Osteoblast (primary cell): Measurements from ENCODE around the gene OASL. TPM values are rescaled to one million over a fixed set of nuclear protein-coding genes. Genes with fewer than 3 reads are reported as not detected.

Source experiments
- DNase-seq: peaks from one replicate; pipeline ENCODE4 v3.0.0; 2011; ENCODE audit warnings: low spot score, mixed read lengths; ENCODE audit not compliant: insufficient read length; ENCODE audit errors: missing footprints
- H2AFZ ChIP-seq: 2 replicates; pipeline ENCODE4 v1.6.0; 2011; ENCODE audit warnings: mild to moderate bottlenecking, low read length
- H3K27ac ChIP-seq: 2 replicates; pipeline ENCODE4 v1.5.1; 2011; ENCODE audit warnings: mild to moderate bottlenecking, low read depth, low read length, moderate library complexity
- H3K27me3 ChIP-seq: 2 replicates; pipeline ENCODE4 v1.6.0; 2012; ENCODE audit warnings: mild to moderate bottlenecking, control low read depth, inconsistent platforms, low read length, moderate library complexity; ENCODE audit not compliant: insufficient read depth
- H3K36me3 ChIP-seq: 2 replicates; pipeline ENCODE4 v1.5.1; 2011; ENCODE audit warnings: mild to moderate bottlenecking, low read length, control low read depth, moderate library complexity; ENCODE audit not compliant: insufficient read depth
- H3K4me1 ChIP-seq: 2 replicates; pipeline ENCODE4 v1.5.1; 2011; ENCODE audit warnings: mild to moderate bottlenecking, low read length, control low read depth, moderate library complexity; ENCODE audit not compliant: insufficient read depth
- H3K4me2 ChIP-seq: 2 replicates; pipeline ENCODE4 v1.6.0; 2011; ENCODE audit warnings: mild to moderate bottlenecking, low read length; ENCODE audit not compliant: insufficient read depth
- H3K4me3 ChIP-seq: fragments of 200-600 bp; sonication (generic); 3 replicates; pipeline ENCODE4 v1.5.1; 2012; ENCODE audit warnings: mild to moderate bottlenecking, low read length, inconsistent platforms; ENCODE audit not compliant: insufficient read depth
- H3K79me2 ChIP-seq: 2 replicates; pipeline ENCODE4 v1.6.0; 2012; ENCODE audit warnings: mild to moderate bottlenecking, low read length, control low read depth, inconsistent platforms; ENCODE audit not compliant: insufficient read depth
- H3K9me3 ChIP-seq: 2 replicates; pipeline ENCODE4 v1.5.1; 2011; ENCODE audit warnings: low read depth, low read length, control low read depth
- H4K20me1 ChIP-seq: 2 replicates; pipeline ENCODE4 v1.6.0; 2012; ENCODE audit warnings: mild to moderate bottlenecking, low read length, control low read depth; ENCODE audit not compliant: insufficient read depth
- CTCF ChIP-seq: IDR thresholded peaks from 2 replicates; pipeline ENCODE4 v1.5.1; 2011; ENCODE audit warnings: mild to moderate bottlenecking, low read depth, low read length, moderate library complexity; ENCODE audit errors: extremely low read depth
- total RNA-seq: library from RNA; depleted of rRNA; stranded (reverse); fragments of >200 nt; gene quantifications from 2 replicates; pipeline ENCODE4 v1.2.3, GENCODE V29; 2012

Gene OASL
- total RNA-seq, 1 donor, result 0.72 TPM

GRCh38 chr12:121003650-121004049, 35.4 kb downstream of the OASL start:
- Histone ChIP-seq H3K4me1 (peaks cover 5% of the 10 kb centered on the region), H3K27ac (no peak overlapping the region), H3K4me2 (no peak overlapping the region), H3K4me3 (no peak overlapping the region), H2AFZ (no peak overlapping the region), H3K36me3 (peaks cover 28% of the 10 kb centered on the region), H4K20me1 (no peaks in the 10 kb centered on the region), H3K27me3 (no peaks in the 10 kb centered on the region), H3K9me3 (no peaks in the 10 kb centered on the region), H3K79me2 (no peaks in the 10 kb centered on the region)
- TF ChIP-seq CTCF, result no peak
- DNase-seq, result no peak

- no peak overlapping the region for H2AFZ ChIP-seq
- no peaks in the 10 kb centered on the region for H3K27me3 ChIP-seq
- H3K36me3 ChIP-seq, result peaks cover 24% of the 10 kb centered on the region
- no peak for TF ChIP-seq CTCF
- H3K4me3 ChIP-seq, result no peak overlapping the region
- H3K4me1 ChIP-seq, result peaks cover 5% of the 10 kb centered on the region
- H3K4me2 ChIP-seq, result no peak overlapping the region
- no peak for DNase-seq
- H3K9me3 ChIP-seq, result no peaks in the 10 kb centered on the region
- H4K20me1 ChIP-seq, result no peaks in the 10 kb centered on the region
- no peak overlapping the region for H3K27ac ChIP-seq
- no peaks in the 10 kb centered on the region for H3K79me2 ChIP-seq
Observed at GRCh38 chr12:121001841-121002483, 37.1 kb downstream of the OASL start.

GRCh38 chr12:121001060-121001459, 38.0 kb downstream of the OASL start:
- Histone ChIP-seq H3K9me3 (no peaks in the 10 kb centered on the region), H4K20me1 (no peaks in the 10 kb centered on the region), H3K4me2 (no peak overlapping the region), H3K4me1 (peaks cover 5% of the 10 kb centered on the region), H3K27me3 (no peaks in the 10 kb centered on the region), H3K4me3 (no peak overlapping the region), H2AFZ (no peak overlapping the region), H3K36me3 (peaks cover 20% of the 10 kb centered on the region), H3K27ac (no peak overlapping the region), H3K79me2 (no peaks in the 10 kb centered on the region)
- DNase-seq, result no peak
- no peak for TF ChIP-seq CTCF

- no peak for TF ChIP-seq CTCF
- Histone ChIP-seq H3K4me2 (no peak overlapping the region), H3K27me3 (no peaks in the 10 kb centered on the region), H3K27ac (no peak overlapping the region), H3K79me2 (no peaks in the 10 kb centered on the region), H2AFZ (no peak overlapping the region), H3K4me3 (no peak overlapping the region), H3K36me3 (peaks cover 19% of the 10 kb centered on the region), H3K4me1 (peaks cover 5% of the 10 kb centered on the region), H3K9me3 (no peaks in the 10 kb centered on the region), H4K20me1 (no peaks in the 10 kb centered on the region)
- no peak for DNase-seq
Observed at GRCh38 chr12:121000530-121000929, 38.5 kb downstream of the OASL start.
